Measurements from ENCODE around the gene ARHGAP26.
"Not testable (repeated sequence)": the region's sequence is repeated elsewhere in the genome, so short reads cannot be mapped to it uniquely, and the experiment has no call there.

The ARHGAP26 gene

DNA sequence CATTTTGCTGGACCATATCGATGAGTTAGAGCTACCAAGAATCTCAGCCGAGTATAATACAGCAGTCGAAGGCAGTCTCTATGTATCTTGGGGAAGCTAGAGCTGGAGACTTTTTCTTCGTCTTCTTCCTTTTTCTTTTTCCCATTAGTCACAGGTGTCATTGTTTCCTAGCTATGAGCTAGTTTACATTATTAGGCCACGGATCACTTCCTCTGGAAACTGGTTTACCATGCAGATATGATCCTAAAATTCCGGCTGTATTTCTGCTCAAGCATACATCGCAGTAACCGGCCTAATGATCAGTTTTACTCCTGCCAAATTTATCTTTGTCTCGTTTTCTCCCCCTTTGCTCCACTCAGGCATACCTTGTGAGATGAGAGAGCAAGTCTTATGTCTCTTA, 312.8 kb downstream of the ARHGAP26 start:
- no peak for DNase-seq (ENCODE audit: low read depth, low spot score)

DNA sequence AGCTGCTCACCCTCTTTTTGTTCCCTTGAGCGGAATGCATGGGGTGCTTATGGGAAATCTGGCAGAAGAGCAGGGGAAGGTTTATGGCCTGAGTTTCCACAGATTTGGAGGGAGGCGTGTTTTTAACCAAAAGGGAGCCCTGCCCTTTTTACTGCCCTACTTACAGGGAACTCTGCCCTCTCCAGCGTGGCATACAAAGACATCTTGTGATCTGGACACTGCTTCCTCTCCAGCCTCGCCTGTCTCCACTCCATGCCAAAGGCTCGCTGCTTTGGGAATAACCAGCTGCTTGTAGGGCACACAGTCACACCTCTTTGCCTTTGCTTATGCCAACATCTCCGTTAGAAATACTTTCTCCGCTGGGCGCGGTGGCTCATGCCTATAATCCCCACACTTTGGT, 314.2 kb downstream of the ARHGAP26 start:
- DNase-seq (ENCODE audit: low read depth, low spot score) = no peak

DNA sequence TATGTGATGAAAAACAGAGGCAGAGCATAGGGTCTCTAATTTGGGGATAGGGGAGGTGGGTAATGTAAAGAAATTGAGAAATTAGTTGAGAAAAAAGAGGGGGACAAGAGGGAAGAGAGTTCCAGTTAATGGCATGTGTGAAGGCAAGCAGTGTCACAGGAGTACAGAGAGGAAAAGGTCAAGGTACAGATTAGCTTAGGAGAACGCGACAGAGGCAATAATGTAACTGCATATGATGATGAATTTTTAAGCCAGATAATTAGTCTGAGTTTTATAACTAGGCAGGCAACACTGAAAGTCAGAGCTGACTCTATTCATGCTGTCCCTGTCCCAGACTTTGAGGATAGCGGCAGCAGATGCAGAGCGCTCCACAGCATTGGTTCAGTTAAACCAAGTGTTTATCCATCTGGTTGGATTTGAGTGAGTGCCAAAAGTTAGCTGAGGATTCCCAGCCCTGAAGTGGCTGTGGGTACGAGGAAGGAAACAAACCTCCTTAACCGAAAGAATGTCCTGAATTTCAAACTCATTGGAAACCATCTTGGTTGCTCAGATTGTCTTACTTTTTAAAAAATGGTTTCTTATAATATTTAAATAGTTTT, 315.2 kb downstream of the ARHGAP26 start:
- no peak for DNase-seq (ENCODE audit: low read depth, low spot score)

DNA sequence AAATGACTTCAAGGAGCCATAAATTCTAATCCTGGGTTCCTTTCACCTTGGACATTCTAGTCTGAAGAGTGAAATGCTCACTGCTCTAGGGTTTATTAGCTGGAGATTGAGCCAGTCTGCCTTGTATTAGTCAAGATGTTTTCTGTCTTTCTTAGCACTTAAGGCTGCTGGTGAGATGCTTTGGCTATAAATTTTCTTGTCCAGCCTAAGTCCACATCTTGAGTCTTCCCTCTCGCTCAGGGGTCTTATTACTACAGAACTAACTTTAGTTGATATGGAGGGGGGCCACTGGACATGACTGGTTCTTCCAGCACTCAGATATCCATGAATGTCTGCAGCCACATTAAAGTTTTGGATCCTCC, 316.4 kb downstream of the ARHGAP26 start:
- DNase-seq (ENCODE audit: low read depth, low spot score) = no peak

DNA sequence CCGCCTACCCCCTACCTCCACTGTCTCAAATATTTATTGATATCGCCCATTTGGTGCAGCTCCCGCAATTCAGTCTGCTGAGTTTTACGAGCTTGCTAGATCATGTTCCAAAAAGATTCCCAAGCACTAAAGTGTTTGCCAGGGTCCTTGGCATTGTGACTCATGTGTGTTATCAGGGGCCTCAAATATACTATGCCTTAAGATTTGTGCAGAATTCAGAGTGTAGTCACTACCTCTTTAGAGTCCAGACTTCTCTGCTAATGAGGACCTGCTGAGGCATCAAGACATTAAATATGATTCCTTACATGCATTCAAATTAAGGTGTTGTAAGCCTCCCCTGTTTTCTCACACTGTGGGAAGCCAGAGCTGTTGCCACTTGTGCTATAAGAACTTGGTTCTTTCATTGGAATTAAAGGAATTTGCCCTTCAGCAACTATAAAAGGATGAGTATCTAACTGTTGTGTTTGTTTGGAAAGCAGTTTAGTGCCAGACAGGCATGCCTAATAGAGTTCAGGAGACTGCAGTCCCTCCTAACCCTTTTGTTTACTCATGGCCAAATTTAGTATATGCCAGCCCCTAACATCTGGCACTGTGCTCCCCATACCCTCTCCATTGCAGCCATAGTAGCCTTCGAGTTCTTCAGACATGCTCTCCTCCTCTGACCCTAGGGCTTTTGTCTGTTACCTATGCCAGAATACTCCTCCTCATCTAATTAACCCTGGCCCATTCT, 316.9 kb downstream of the ARHGAP26 start:
- DNase-seq (ENCODE audit: low read depth, low spot score) = no peak

DNA sequence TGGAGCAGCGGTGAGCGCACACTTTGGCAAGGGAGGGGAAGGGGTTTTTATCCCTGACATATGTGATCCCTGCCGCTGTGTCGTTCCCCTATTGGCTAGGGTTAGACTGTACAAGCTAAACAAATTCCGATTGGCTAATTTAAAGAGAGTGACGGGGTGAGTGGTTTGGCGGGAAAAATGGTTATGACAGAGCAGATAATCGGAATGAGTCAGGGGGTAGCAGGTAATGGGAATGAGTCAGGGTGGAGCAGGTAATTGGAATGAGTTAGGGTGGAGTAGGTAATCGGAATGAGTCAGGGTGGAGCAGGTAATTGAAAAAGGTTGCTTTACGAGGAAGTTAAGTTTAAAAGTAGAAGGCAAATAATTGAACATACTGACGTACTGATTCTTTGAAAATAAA, 318.5 kb downstream of the ARHGAP26 start:
- not testable (repeated sequence) for DNase-seq (ENCODE audit: low read depth, low spot score)

DNA sequence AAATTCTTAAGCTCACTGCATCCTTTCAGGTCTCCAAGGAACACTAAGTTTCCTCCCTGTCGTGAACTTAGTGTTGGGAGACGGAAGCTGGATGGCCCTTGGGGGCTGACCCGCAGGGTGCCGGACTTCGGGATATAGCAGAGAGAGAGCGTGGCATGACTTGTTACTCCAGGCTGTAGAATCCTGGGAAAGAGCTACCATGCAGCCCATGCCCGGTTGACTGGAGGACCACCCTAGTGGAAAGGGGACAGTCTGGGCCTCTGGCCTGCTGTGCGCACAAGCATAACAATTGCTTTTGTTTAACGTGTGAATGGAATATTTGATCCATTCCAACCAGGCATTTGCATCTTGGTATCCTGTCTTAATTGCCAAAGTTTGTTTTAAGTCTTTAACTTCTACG, 319.9 kb downstream of the ARHGAP26 start:
- not testable (repeated sequence) for DNase-seq (ENCODE audit: low read depth, low spot score)

DNA sequence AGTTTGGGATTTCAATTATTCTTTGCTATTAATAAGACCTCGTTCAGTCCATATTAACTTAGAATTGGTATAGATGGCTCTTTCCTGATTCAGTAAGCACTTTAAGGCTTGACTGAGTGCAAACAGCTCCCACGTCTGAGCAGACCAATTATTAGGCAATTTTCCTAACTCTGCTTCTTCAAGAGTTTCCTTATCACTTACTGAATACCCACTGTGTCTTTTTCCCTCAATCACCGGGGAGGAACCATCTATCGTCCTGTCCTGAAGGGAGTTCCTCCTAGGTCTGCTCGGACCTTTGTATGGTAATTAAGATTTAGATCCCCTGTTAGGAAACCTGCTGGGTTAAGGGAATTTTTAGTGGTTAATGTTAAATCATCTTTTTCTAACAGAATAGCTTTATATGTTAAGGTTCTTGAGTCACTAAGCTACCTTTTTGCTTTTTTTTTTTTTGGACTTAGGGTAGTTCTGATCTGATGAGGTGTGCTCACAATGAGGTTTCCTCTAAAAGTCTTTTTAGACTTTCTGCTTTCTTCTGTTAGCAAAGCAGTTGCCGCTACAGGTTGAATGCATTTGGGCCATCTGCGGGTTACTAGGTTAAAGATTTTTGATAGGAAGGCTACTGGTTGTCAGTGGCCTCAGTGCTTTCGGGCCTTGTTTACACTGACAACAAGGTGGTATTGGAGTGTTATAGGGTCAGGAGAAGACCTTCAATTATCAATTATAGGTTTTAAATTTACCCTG, 322.7 kb downstream of the ARHGAP26 start:
- not testable (repeated sequence) for DNase-seq (ENCODE audit: low read depth, low spot score)

DNA sequence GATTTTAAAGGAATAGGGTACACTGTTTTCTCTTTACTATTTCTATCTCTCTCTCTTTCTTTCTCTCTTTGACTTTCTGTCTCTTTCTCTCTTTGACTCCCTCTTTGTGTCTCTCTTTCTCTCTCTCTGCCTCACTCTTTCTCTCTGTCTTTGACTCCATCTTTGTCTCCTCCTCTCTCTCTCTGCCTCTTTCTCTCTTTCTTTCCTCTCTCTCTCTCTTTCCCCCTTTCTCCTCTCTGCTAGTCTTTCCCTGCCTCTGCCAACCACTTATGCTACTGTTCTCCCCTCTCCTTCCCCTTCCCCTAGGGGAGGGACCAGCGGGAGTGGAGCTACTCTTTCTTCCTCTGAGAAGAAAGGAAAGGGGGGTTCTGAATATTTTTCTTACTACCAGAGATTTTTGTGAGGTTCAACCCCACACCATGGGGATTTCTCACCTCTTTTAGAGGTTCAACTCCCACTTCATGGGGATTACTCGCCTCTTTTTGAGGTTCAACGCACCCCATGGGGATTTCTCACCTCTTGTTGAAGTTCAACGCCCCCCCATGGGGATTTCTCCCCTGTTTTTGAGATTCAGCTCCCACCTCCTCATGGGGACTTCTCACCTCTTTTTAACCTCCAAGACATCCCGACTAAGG, 323.4 kb downstream of the ARHGAP26 start:
- DNase-seq (ENCODE audit: low read depth, low spot score) = no peak

DNA sequence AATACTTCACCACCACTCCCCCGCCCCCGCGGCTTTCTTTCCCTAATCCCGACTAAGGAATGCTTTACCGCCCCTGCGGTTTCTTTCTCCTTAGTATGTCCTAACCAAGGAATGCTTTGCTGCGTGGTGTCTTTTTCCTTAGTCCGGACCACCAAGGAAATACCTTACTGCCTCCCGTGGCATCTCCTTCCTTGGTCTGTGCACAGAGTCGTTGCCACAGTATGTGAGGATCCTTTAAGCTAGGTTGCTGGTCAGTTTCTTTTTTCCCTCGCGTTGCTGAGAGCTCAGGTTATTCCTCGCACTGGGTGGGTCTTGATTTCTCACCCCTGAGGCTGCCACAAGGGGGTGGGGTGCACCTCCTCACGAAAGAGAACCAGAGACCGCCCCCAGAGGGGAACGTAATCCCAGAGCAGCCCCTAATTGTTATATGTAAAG, 323.9 kb downstream of the ARHGAP26 start:
- DNase-seq (ENCODE audit: low read depth, low spot score) = peak; percentile 56

DNA sequence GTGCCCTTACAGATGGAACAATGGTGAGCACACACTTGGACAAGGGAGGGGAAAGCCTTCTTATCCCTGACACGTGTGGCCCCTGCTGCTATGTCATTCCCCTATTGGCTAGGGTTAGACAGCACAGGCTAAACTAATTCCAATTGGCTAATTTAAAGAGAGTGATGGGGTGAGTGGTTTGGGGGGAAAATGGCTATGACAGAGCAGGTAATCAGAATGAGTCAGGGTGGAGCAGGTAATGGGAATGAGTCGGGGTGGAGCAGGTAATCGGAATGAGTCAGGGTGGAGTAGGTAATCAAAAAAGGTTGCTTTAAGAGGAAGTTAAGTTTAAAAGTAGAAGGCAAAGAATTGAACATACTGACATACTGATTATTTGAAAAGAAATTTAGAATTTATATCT, 324.4 kb downstream of the ARHGAP26 start:
- DNase-seq (ENCODE audit: low read depth, low spot score) = not testable (repeated sequence)

DNA sequence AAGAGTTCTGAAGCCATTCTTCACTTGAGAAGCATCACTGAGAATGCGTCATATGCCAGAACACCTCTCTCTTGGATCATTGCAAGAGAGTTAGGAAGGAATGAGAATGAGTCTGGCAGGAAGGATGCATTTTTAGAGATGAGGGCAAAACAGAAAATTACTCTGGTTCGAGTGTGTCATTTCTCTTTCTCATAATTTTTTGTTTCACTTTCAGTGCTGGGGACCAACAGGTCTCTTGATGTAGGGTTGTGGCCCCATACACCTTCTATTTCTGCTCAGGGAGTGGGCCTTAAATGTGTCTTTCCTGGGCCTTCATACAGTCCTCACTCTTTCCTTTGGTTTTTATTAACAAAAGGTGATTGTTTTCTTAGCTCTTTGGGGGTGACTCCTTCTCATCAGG, 330.9 kb downstream of the ARHGAP26 start:
- DNase-seq (ENCODE audit: low read depth, low spot score) = no peak

DNA sequence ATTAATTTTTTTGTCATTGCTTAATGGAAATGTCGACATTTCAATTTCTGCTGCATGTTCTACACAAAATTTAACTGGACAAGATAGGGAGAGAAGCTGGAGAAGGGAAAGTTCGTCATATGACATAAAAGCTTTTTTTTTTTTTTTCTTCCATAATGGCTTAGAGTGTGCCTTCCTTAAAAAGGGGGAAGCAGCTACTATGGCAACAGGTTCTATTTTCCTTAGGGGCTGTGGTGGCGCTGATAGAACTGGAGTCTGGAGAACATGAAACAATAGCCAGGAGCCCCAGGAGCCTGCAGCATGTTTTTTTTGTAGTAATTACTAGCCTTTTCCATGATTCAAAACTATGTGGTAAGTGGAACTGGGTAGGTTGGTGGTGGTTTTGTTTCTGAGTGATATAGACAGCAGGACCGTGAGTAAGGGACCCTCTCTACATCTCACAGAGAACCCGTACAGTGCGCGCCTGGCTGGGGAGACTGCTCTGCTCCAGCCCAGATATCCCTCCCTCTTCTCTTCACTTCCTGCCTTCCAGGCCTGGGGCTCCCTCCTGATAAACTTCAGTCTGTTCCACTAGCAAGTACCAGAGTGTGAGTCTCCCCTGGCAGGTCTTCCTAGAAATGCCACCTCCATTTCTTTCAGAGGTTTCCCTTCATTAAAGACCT, 331.7 kb downstream of the ARHGAP26 start:
- no peak for DNase-seq (ENCODE audit: low read depth, low spot score)

DNA sequence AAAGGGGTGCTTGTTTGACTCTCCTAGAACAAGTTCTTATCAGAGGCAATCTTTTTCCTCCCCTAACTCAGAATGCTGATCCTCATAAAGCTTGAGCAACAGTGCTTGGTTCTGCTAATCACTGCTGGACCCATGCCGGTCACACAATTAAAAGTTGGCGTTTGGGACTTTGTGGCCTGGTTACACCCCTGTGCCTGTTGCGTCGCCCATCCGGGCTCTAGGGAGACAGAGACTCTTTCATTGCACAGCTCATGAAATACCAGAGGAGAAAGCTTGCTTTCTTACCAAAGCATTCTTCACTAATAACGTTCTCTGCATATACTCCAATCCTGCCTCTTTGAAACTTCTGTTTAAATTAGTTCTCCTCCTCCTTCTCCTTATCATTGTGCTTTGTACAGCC, 332.2 kb downstream of the ARHGAP26 start:
- DNase-seq (ENCODE audit: low read depth, low spot score) = no peak

DNA sequence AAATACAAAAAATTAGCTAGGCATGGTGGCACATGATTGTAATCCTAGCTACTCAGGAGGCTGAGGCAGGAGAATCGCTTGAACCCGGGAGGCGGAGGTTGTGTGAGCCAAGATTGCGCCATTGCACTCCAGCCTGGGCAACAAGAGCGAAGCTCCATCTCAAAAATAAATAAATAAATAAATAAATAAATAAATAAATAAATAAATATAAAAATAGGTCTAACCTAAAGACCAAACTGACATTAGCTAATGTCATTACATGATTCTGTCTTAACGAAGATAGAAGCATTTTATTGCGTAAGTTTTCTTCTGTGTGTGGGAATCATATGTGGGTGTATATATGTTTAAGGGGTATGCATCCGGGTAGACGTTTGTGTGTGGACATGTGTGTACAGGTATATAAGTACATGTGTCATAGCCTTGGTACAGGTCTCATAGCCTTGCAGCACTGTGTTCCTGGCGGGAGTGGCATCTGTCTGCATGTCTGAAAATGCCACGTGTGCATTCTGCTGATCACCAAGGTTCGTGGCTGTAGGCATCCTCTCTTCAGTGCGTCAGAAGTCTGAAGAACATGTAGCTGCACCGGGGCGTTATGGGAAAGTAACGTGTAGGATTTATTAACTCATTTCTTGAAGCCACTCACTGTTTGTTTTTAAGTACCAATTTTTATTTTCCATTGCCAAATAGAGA, 335.2 kb downstream of the ARHGAP26 start:
- no peak for DNase-seq (ENCODE audit: low read depth, low spot score)

DNA sequence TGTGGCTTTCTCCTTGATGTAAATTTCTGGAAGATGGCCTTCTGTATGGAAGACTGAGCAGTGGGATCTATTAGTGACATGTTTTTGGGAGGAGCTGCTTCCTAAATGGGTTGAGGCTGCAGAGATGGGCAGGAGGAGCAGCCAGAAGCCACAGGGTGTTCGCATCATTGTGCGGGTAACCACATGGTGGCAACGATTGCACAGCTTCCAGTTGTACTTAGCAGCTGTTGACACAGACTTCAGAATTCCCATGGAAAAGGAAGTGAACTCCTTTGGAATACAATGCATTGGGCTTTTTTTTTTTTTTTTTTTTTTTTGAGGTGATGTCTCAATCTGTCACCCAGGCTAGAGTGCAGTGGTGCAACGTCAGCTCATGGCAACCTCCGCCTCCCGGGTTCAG, 336.0 kb downstream of the ARHGAP26 start:
- no peak for DNase-seq (ENCODE audit: low read depth, low spot score)

DNA sequence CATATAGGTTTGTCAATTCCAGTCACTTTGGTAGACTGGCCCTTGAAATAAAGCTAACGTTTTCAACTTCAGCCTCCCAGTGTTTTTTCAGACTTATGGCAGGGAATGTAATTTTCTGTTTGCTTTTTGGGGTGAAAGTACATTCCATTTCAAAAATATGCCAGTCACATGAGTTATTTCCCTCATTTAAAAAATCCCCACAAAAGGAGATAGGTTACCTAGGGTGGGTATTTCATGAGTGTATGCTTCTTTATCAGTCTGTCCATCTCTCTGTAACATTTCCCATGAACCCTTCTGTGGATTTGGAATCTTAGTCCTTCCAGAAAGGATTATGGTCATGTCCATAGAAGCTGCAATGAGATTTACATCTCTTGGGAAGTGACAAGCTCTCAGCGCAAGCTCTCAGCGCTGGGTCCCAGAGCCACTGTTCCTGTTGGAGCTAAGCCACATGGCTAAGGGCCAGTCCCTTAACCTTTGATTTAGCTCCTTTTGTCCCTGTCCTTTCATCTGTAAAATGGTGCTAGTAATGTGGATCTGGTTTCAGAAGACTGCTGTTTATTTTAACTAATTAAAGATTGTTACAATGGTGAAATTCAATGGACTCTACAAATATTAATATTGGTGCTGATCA, 338.4 kb downstream of the ARHGAP26 start:
- no peak for DNase-seq (ENCODE audit: low read depth, low spot score)

DNA sequence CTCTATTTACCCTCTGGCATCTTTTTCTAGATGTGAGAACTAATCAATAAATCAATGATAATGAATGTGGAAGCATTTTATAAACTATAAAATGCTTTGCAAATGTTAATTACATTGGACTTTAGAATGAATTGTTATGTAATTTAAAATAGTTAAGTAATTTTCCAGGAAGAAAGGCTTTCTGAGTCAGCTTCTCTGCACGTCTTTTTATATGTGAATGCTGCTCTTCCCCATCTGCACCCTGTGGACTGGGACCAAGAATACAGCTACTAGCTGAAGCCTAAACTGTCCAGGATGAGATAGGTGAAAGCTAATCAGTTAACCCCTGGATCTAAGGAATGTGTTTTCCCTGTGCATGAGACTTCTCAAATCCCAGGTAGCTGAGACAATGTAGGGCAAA, 340.4 kb downstream of the ARHGAP26 start:
- DNase-seq (ENCODE audit: low read depth, low spot score) = no peak

DNA sequence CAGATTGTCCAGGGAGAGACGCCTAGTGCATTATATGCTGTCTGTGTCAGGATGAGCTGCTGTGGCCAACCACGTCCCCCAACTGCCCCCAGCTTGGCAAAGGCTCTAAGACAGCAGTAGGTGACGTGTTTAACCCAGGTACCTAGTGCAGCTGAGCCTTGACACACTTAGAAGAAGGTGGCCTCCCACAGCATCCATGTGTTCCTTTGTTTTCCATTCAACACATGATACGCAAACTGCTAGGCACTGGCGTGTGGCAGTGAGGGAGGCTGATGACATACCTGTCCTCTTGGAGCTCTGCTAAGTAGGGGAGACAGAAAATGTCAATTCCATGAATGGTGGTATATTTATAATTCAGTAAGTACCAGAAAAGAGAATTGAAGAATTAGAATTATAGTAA, 341.6 kb downstream of the ARHGAP26 start:
- no peak for DNase-seq (ENCODE audit: low read depth, low spot score)

DNA sequence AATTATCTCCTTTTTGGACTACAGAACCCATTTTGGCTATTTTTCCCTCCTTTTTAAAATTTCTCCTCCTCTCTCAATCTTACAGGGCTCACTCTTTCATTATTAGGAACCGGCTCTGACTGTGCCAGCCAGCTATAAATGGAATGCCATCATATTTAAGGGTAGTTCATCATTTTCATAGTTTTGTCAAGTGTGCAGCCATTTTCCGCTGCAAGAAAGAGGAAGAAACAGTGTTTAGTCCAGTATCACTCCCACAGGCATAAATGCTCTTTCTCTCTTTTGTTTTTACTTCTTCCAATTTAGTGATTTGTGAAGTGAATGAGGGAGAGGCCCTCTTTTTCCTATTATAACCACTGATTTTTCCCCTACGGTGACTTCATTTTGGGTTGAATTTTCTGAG, 343.3 kb downstream of the ARHGAP26 start:
- DNase-seq (ENCODE audit: low read depth, low spot score) = no peak

DNA sequence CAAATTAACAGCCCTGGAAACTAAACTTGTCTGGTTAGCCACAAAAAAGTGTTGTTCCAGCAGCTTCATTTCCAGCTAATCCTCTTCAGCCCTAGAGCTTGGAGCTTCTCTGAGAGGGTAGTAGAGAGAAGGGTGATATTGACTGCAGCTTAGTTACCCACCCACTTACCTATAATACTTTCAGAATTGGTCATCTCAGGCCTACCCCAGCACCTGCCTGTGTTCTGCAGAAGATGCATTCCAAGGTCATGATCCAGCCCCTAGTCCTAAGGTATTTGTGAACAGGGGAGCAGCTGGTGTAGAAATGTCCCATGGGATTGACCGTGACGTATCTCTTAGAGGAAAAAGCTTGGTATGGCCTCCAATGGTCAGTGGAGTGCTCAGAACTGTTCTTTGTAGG, 344.3 kb downstream of the ARHGAP26 start:
- no peak for DNase-seq (ENCODE audit: low read depth, low spot score)

Data from iPS DF 19.7 (cell line).